Measurements from ENCODE around the gene EDEM1. TPM values are rescaled to one million over a fixed set of nuclear protein-coding genes. Genes with fewer than 3 reads are reported as not detected.

The EDEM1 gene
- total and polyA plus RNA-seq, 4 donors: 12.8 to 132 (median 54.3) TPM

DNA sequence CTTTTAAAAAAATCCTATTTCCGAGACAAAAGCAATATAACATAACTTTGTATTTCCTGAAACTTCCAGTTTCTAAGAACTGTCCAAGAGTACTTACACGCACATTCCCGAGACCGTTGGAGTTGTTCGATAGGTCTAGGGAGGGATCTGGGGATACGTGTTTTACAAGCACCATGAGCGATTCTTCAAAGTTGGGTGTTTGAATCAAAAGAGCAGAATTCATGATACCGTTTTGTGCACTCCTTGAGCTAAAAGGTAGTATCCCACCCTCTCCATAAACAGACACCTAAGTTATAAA lies 700 bp upstream of the EDEM1 start:
- ATAC-seq (ENCODE audit: insufficient read depth, low FRiP score) (no peak), DNase-seq (peak; percentile 31 to 70 (median 67))
- TF ChIP-seq, protein P1, sequence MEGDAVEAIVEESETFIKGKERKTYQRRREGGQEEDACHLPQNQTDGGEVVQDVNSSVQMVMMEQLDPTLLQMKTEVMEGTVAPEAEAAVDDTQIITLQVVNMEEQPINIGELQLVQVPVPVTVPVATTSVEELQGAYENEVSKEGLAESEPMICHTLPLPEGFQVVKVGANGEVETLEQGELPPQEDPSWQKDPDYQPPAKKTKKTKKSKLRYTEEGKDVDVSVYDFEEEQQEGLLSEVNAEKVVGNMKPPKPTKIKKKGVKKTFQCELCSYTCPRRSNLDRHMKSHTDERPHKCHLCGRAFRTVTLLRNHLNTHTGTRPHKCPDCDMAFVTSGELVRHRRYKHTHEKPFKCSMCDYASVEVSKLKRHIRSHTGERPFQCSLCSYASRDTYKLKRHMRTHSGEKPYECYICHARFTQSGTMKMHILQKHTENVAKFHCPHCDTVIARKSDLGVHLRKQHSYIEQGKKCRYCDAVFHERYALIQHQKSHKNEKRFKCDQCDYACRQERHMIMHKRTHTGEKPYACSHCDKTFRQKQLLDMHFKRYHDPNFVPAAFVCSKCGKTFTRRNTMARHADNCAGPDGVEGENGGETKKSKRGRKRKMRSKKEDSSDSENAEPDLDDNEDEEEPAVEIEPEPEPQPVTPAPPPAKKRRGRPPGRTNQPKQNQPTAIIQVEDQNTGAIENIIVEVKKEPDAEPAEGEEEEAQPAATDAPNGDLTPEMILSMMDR (IDR thresholded peaks at IDR 0.05; ENCODE audit: control extremely low read depth, extremely low read depth): no peak
- H3K9me3 ChIP-seq (ENCODE audit: control insufficient read depth in 4 of 4, insufficient read depth in 3 of 4, low read length in 3 of 4): no peaks in the 10 kb centered on the region
- peak overlapping the region; percentile 86 to 89 for H3K27ac ChIP-seq (ENCODE audit: low read depth in 1 of 2, low read length in 1 of 2)
- H3K27me3 ChIP-seq (ENCODE audit: control insufficient read depth in 3 of 3, insufficient read depth in 3 of 3, low read length in 2 of 3): no peaks in the 10 kb centered on the region
- peaks cover 5 to 19% (median 6%) of the 10 kb centered on the region in 5 donors for H3K4me1 ChIP-seq (ENCODE audit: control insufficient read depth in 5 of 5, insufficient read depth in 5 of 5, low read length in 5 of 5)
- peaks cover 0 to 4% (median 2%) of the 10 kb centered on the region in 4 donors for H3K36me3 ChIP-seq (ENCODE audit: control insufficient read depth in 4 of 4, insufficient read depth in 4 of 4, low read length in 4 of 4)
- H3K9ac ChIP-seq (ENCODE audit: insufficient read depth in 1 of 2, low read length in 2 of 2): peak overlapping the region; percentile 70 to 84
- H3K4me3 ChIP-seq: no peak overlapping the region
- WGBS, 2 donors: 3 to 5% methylated on average over 8 of the region's 8 CpGs

DNA sequence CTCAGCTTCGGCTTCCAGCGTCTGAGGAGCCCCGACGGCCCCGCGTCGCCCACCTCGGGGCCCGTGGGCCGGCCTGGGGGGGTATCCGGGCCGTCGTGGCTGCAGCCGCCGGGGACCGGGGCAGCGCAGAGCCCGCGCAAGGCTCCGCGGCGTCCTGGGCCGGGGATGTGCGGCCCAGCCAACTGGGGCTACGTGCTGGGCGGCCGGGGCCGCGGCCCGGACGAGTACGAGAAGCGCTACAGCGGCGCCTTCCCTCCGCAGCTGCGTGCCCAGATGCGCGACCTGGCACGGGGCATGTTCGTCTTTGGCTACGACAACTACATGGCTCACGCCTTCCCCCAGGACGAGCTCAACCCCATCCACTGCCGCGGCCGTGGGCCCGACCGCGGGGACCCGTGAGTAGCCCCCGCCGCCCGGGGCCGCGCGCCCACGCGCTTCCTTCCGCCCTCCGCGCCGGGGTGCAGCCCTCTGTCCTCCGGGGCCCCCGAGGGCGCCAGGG lies 462 bp downstream of the EDEM1 start:
- ATAC-seq (ENCODE audit: insufficient read depth, low FRiP score): peak; percentile 9
- 0 to 1% methylated on average over 40 to 66 of the region's 66 CpGs for WGBS, 2 donors
- H3K27ac ChIP-seq (ENCODE audit: low read depth in 1 of 2, low read length in 1 of 2): peak overlapping the region; percentile 95 to 98
- TF ChIP-seq, protein P1 (IDR thresholded peaks at IDR 0.05; ENCODE audit: control extremely low read depth, extremely low read depth): no peak
- no peaks in the 10 kb centered on the region for H3K27me3 ChIP-seq (ENCODE audit: control insufficient read depth in 3 of 3, insufficient read depth in 3 of 3, low read length in 2 of 3)
- no peaks in the 10 kb centered on the region for H3K9me3 ChIP-seq (ENCODE audit: control insufficient read depth in 4 of 4, insufficient read depth in 3 of 4, low read length in 3 of 4)
- peak overlapping the region; percentile 61 to 80 for H3K9ac ChIP-seq (ENCODE audit: insufficient read depth in 1 of 2, low read length in 2 of 2)
- H3K4me3 ChIP-seq: peak overlapping the region; percentile 88
- peaks cover 5 to 19% (median 6%) of the 10 kb centered on the region in 5 donors for H3K4me1 ChIP-seq (ENCODE audit: control insufficient read depth in 5 of 5, insufficient read depth in 5 of 5, low read length in 5 of 5)
- H3K36me3 ChIP-seq (ENCODE audit: control insufficient read depth in 4 of 4, insufficient read depth in 4 of 4, low read length in 4 of 4): no peaks in the 10 kb centered on the region
- DNase-seq: peak in 1 of 3 donors; percentile 43

DNA sequence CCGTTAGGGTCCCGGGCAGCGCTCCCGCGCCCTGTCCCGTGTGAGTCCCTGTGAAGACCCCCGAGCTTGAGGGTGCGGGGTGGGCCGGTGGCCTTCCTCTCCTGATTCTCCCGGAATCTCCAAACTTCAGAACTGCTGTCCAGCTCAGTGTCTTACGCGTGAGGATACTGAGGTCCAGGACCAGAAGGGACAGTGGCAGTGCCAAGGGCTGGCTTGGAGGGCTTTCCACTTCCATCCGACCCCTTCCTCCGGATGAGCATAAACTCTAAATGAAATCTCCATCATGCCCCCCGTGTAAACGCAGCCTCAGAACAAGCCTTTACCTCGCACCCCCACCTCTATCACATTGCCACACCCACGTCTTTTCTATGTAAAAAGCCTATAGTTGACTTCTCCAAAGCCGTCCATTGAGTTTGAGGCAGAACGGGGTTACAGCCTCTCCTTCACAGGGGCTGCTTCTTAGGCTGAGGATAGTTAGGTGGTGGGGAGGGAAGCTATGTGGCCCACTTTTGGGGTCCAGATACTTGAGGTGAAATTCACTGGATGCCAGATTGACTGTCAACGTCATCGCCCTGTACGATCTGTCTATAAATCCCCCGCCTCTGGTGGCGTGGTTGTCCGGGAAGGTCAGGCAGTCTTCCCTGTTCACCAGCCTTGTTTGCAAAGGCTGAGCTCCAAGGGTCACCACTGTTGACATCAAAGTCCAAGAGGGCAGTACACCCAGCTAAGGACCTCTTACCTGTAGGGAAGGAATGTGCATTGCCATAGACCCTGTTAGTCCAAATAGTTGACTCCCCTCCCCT lies 1.1 kb downstream of the EDEM1 start:
- Histone ChIP-seq H3K9ac (ENCODE audit: insufficient read depth in 1 of 2, low read length in 2 of 2) (peak overlapping the region; percentile 61 to 80), H3K4me1 (ENCODE audit: control insufficient read depth in 5 of 5, insufficient read depth in 5 of 5, low read length in 5 of 5) (peaks cover 5 to 19% (median 6%) of the 10 kb centered on the region in 5 donors), H3K36me3 (ENCODE audit: control insufficient read depth in 4 of 4, insufficient read depth in 4 of 4, low read length in 4 of 4) (no peaks in the 10 kb centered on the region), H3K4me3 (peak overlapping the region; percentile 88), H3K9me3 (ENCODE audit: control insufficient read depth in 4 of 4, insufficient read depth in 3 of 4, low read length in 3 of 4) (no peaks in the 10 kb centered on the region), H3K27me3 (ENCODE audit: control insufficient read depth in 3 of 3, insufficient read depth in 3 of 3, low read length in 2 of 3) (no peaks in the 10 kb centered on the region), H3K27ac (ENCODE audit: low read depth in 1 of 2, low read length in 1 of 2) (peak overlapping the region; percentile 95 to 98)
- 4% methylated on average over 26 of the region's 26 CpGs for WGBS, 2 donors
- TF ChIP-seq, protein P1 (IDR thresholded peaks at IDR 0.05; ENCODE audit: control extremely low read depth, extremely low read depth): no peak
- peak; percentile 44 to 57 (median 54) for DNase-seq
- no peak for ATAC-seq (ENCODE audit: insufficient read depth, low FRiP score)
